Measurements from ENCODE around the gene PNMA6F.
"Not testable (repeated sequence)": the region's sequence is repeated elsewhere in the genome, so short reads cannot be mapped to it uniquely, and the experiment has no call there.

PNMA6F gene

DNA sequence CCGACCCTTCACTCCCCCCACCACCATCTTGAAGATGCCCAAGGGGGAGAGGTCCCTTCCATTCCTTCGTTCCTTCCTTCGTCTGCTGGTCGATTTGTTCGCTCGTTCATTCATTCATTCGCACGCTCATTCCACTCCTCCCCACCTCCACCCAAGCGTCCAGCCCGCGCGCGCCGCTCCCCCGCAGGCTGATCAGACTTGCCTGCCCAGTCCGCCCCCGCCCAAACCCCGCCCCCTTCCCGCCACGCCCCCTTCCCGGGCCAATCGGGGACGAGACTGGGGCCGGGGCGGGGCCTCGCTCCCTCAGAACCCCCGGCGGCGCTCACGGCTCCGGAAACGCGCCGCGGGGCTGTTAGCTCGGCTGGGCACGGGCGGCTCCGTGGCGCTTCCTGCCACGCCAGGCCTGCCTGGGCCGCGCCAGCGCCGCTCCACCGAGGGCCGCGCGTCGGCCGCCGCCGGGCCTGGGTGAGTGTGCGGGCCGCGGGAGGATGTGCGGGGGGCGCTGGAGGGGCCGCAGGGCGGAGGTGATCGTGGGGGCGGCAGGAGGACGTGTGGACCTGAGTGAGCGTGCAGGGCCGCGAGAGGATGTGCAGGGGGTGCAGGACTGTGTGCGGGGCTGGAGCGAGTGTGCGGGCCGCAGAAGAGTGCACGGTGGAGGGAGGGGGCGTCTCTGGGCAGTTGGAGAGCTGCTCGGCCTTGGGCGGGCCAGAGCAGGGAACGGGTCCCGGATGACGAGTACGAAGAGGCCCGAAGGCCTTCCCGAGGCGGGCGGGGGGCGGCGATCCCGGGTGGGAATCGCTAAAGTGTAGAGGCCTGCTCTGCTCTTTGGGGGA, 12.5 kb upstream of the PNMA6F start, which contains the start of gene ZNF275:
TSS of gene ZNF275 (plus strand) at position 333 of the 833 bp plus-strand sequence. CDS start 2,527 bp downstream, outside the sequence.
- H3K9me3 ChIP-seq (ENCODE audit: control insufficient read depth, insufficient read depth, low read length) = no peaks in the 10 kb centered on the region
- no peaks in the 10 kb centered on the region for H3K4me1 ChIP-seq (ENCODE audit: control insufficient read depth, insufficient read depth, low read length)
- no peaks in the 10 kb centered on the region for H3K27me3 ChIP-seq (ENCODE audit: control insufficient read depth, insufficient read depth, low read length)
- no peak within 1 kb of the TSS for H3K9ac ChIP-seq (ENCODE audit: low read depth, low read length)
- peaks cover 3% of the 10 kb centered on the region for H3K36me3 ChIP-seq (ENCODE audit: control insufficient read depth, insufficient read depth, low read length)
- H3K4me3 ChIP-seq (ENCODE audit: low read depth, low read length) = peak within 1 kb of the TSS; percentile 59

DNA sequence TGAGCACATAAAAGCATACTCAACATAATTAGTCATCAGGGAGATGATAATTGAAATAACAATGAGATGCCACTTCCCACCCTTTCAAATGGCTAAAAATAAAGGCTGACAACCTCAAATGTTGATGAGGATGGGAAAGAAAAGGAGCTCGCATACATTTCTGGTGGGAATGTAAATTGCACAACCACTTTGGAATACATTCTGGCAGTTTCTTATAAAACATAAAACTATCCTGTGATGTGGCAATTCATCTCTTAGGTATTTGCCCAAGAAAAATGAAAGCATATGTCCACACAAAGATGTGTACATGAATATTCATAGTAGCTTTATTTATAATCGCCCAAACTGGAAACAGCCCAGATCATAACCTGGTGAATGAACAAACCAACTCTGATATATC, 11.7 kb upstream of the PNMA6F start:
- H3K27me3 ChIP-seq (ENCODE audit: control insufficient read depth, insufficient read depth, low read length) = no peaks in the 10 kb centered on the region
- H3K4me3 ChIP-seq (ENCODE audit: low read depth, low read length) = peak overlapping the region; percentile 59
- no peak overlapping the region for H3K9ac ChIP-seq (ENCODE audit: low read depth, low read length)

DNA sequence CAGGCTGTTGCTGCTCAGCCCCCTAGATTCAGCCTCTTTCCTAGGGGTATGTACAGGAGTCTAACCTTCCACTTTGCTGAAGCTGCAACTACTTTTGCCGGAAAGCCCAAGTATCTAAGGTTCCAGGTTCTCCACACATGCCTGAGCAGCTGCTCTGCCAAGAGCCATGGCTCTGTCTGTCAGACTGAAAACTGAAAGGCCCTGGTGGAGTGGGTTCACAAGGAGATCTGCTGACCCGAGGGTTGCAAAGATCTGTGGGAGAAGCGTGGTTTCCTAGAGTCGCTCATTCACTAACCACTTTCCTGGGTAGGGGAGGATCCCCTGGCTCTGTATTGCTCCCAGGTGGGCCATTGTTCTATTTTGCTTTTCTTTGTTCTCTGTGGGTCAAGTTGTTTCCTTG, 6.0 kb upstream of the PNMA6F start:
- Histone ChIP-seq H3K9me3 (ENCODE audit: control insufficient read depth, insufficient read depth, low read length) (no peaks in the 10 kb centered on the region), H3K4me1 (ENCODE audit: control insufficient read depth, insufficient read depth, low read length) (no peaks in the 10 kb centered on the region), H3K27me3 (ENCODE audit: control insufficient read depth, insufficient read depth, low read length) (no peaks in the 10 kb centered on the region), H3K36me3 (ENCODE audit: control insufficient read depth, insufficient read depth, low read length) (no peaks in the 10 kb centered on the region), H3K9ac (ENCODE audit: low read depth, low read length) (no peak overlapping the region), H3K4me3 (ENCODE audit: low read depth, low read length) (no peak overlapping the region)

More for the DNA sequence above, 11.7 kb upstream of the PNMA6F start:
- no peaks in the 10 kb centered on the region for H3K36me3 ChIP-seq (ENCODE audit: control insufficient read depth, insufficient read depth, low read length)
- H3K4me1 ChIP-seq (ENCODE audit: control insufficient read depth, insufficient read depth, low read length) = no peaks in the 10 kb centered on the region
- no peaks in the 10 kb centered on the region for H3K9me3 ChIP-seq (ENCODE audit: control insufficient read depth, insufficient read depth, low read length)

DNA sequence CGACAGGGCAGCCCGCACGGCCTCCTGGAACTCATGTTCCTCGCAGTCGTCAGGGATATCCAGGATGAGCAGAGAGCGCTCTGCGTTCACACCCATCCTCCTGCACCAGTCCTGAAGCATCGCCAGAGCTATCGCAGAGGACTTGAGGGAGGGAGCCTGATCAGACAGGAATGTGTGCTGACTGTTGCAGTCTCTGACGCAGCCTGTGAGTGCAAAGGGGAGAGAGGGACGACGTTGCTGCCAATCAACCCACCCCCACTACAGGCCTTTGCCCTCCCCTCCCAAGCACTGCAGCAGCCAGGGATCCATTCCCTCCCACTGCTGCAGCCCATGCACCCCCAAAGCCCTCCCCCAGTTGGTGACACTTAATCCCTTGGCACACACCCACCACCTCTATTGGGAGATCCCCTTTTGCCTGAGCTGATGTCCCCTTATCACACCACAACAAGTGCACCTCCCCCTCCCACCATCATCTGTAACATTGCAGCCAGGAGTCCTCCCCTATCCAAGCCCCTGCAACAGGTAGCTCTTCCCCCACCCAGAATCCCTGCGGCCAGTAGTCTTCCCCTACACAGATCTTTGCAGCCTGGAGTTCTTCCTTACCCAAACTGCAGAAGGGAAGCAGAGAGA, 897 bp downstream of the PNMA6F start:
- Histone ChIP-seq H3K9ac (ENCODE audit: low read depth, low read length) (no peak overlapping the region), H3K27me3 (ENCODE audit: control insufficient read depth, insufficient read depth, low read length) (peaks cover 7% of the 10 kb centered on the region), H3K4me3 (ENCODE audit: low read depth, low read length) (peak overlapping the region; percentile 30), H3K9me3 (ENCODE audit: control insufficient read depth, insufficient read depth, low read length) (no peaks in the 10 kb centered on the region), H3K36me3 (ENCODE audit: control insufficient read depth, insufficient read depth, low read length) (no peaks in the 10 kb centered on the region), H3K4me1 (ENCODE audit: control insufficient read depth, insufficient read depth, low read length) (no peaks in the 10 kb centered on the region)

DNA sequence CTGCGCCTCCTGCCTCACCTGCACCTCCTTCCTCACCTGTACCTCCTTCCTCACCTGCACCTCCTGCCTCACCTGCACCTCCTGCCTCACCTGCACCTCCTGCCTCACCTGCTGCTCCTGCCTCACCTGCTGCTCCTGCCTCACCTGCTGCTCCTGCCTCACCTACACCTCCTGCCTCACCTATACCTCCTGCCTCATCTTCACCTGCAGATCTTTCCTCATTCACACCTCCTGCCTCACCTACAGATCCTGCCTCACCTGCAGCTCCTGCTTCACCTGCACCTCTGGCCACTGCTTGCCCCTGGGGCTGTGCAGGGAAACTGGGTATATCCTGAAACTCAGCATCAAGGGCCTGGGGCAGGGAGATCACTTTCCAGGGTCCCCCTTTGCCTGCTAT, 1.5 kb downstream of the PNMA6F start:
- not testable (repeated sequence) for H3K27me3 ChIP-seq (ENCODE audit: control insufficient read depth, insufficient read depth, low read length)

DNA sequence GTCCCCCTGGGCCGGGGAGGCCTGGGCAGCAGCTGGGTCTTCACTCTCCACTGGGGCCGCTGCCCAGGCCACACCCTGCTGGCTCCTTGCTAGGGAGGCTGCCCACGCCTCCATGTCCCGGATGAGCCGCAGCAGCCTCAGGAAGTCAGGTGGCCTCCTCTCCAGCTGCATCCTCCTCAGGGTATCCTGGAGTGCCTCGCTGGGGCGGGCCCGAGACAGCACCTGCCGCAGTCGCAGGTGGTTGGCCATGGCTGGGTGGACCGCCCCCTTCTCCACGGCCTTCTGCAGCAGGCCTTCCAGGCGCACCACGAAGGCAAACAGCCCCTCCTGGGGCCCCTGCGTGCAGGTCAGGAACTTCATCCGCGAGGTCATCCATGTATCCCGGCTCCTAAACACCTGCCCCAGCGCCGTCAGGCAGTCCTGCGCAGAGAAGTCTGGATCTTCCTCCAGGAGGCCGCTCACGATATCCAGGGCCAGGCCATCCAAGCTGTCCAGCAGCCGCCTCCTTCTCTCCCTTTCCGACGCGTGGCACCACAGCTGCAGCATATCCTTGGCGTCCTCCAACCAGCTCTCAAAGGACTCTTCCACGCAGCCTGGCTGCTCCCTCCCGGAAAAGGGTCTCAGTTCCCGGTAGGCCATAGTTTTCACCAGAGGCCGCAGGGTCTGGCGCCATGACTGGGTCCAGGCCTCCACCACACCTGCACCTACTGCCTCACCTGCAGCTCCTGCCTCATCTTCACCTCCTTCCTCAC, 2.1 kb downstream of the PNMA6F start:
- Histone ChIP-seq H3K36me3 (ENCODE audit: control insufficient read depth, insufficient read depth, low read length) (no peaks in the 10 kb centered on the region), H3K9ac (ENCODE audit: low read depth, low read length) (no peak overlapping the region), H3K4me1 (ENCODE audit: control insufficient read depth, insufficient read depth, low read length) (no peaks in the 10 kb centered on the region), H3K4me3 (ENCODE audit: low read depth, low read length) (no peak overlapping the region), H3K9me3 (ENCODE audit: control insufficient read depth, insufficient read depth, low read length) (no peaks in the 10 kb centered on the region), H3K27me3 (ENCODE audit: control insufficient read depth, insufficient read depth, low read length) (peaks cover 7% of the 10 kb centered on the region)

More for the DNA sequence above, 1.5 kb downstream of the PNMA6F start:
- not testable (repeated sequence) for H3K4me3 ChIP-seq (ENCODE audit: low read depth, low read length); H3K9ac ChIP-seq (ENCODE audit: low read depth, low read length); H3K36me3 ChIP-seq (ENCODE audit: control insufficient read depth, insufficient read depth, low read length); H3K9me3 ChIP-seq (ENCODE audit: control insufficient read depth, insufficient read depth, low read length); H3K4me1 ChIP-seq (ENCODE audit: control insufficient read depth, insufficient read depth, low read length)

DNA sequence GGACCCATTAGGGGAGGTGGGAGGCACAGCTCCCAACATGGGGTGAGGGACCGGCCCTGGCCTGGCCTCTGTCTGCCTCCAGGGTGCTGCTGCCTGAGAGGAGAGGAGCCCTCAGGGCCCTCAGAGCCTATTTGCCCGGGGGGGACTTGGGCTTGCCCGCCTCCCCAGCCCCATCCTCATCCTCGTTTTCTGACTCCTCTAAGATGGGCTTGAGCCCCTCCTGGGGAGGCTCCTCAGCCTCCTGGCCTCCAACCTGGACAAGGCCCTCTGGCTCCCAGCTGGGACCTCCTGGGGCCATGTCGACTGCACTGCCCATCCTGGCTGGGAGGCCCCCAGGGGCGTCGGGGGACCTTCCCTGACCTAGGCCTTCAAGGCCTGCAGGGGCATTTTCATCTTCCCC, 2.8 kb downstream of the PNMA6F start:
- H3K9me3 ChIP-seq (ENCODE audit: control insufficient read depth, insufficient read depth, low read length) = no peaks in the 10 kb centered on the region
- no peak overlapping the region for H3K9ac ChIP-seq (ENCODE audit: low read depth, low read length)
- H3K27me3 ChIP-seq (ENCODE audit: control insufficient read depth, insufficient read depth, low read length) = peaks cover 7% of the 10 kb centered on the region
- H3K4me1 ChIP-seq (ENCODE audit: control insufficient read depth, insufficient read depth, low read length) = no peaks in the 10 kb centered on the region
- no peaks in the 10 kb centered on the region for H3K36me3 ChIP-seq (ENCODE audit: control insufficient read depth, insufficient read depth, low read length)
- no peak overlapping the region for H3K4me3 ChIP-seq (ENCODE audit: low read depth, low read length)

DNA sequence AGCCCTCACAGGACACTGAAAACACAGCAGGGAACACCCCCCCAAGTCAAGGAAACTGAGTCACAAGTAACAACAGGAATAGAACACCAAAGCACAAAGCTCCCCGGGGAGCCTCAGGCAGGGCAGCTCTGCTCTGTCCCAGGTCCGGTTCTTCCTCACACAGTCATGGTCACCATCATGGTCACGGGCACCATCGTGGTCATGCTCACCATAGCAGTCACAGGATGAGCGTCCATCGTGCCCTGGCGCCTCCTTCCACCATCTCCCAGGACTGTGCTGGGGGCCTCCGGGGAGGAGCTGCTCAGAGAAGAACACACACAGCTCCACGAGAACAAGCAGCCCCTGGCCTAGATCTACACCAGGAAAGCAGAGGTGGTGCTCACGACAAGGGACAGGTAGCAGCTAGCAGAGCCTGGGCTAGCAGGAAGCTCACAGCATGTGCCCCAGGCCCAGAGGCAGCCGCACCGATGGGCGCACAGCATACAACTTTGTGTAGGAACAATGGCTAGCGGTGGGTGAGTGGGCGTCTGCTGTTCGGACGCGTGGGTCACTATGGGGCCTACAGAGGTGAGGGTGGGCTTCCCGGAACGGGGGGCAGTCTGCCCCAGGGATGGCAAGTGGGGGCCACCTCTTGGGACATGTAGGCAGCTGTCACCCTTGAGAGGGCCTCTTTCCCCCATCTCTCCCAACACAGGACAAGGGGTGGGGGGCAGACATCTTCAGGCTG, 3.4 kb downstream of the PNMA6F start:
- H3K9me3 ChIP-seq (ENCODE audit: control insufficient read depth, insufficient read depth, low read length) = no peaks in the 10 kb centered on the region

DNA sequence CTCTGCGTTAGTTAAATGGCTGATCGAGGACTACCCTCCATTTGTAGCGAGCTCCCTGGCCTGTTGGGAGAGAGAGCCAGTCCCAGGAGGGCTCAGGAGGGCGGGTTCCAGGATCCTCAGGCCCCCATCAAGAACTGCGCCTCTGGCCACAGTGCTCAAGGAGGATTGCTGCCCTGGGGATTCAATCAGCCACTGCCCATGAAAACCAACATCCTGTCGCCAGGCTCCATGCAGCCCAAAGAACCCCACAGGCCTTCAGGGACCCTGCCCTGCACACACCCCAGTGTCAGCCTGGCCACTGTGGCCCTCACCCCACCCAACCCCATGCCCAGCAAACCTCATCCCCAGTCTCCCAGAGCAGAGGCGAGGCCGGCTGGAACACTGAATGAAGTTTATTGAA, 4.3 kb downstream of the PNMA6F start:
- H3K27me3 ChIP-seq (ENCODE audit: control insufficient read depth, insufficient read depth, low read length) = peaks cover 7% of the 10 kb centered on the region
- no peak overlapping the region for H3K4me3 ChIP-seq (ENCODE audit: low read depth, low read length)
- peaks cover under 1% of the 10 kb centered on the region for H3K9me3 ChIP-seq (ENCODE audit: control insufficient read depth, insufficient read depth, low read length)
- H3K4me1 ChIP-seq (ENCODE audit: control insufficient read depth, insufficient read depth, low read length) = no peaks in the 10 kb centered on the region
- H3K9ac ChIP-seq (ENCODE audit: low read depth, low read length) = no peak overlapping the region
- no peaks in the 10 kb centered on the region for H3K36me3 ChIP-seq (ENCODE audit: control insufficient read depth, insufficient read depth, low read length)

More for the DNA sequence above, 3.4 kb downstream of the PNMA6F start:
- H3K4me3 ChIP-seq (ENCODE audit: low read depth, low read length) = no peak overlapping the region
- no peaks in the 10 kb centered on the region for H3K4me1 ChIP-seq (ENCODE audit: control insufficient read depth, insufficient read depth, low read length)
- peaks cover 7% of the 10 kb centered on the region for H3K27me3 ChIP-seq (ENCODE audit: control insufficient read depth, insufficient read depth, low read length)
- no peak overlapping the region for H3K9ac ChIP-seq (ENCODE audit: low read depth, low read length)
- no peaks in the 10 kb centered on the region for H3K36me3 ChIP-seq (ENCODE audit: control insufficient read depth, insufficient read depth, low read length)

DNA sequence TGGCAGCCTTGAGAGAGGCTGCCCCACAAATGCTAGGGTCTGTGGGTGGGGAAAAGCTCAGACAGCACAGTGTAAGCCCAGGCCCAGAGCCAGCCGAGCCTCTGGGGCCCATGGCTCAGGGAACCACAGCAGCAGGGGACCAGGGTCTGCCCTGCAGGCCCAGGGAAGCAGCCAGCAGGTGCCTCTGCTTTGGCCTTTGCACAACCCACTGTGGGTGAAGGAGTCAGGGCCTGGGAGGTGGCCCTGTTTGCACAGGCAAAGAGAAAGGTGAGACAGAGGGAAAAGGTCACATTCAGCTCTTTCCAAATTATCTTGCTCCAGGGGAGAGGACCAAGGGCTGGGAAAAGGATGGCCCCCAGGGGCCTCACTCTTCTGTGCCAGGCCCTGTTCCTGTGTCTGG, 8.7 kb downstream of the PNMA6F start:
- Histone ChIP-seq H3K27me3 (ENCODE audit: control insufficient read depth, insufficient read depth, low read length) (no peaks in the 10 kb centered on the region), H3K4me3 (ENCODE audit: low read depth, low read length) (no peak overlapping the region), H3K4me1 (ENCODE audit: control insufficient read depth, insufficient read depth, low read length) (no peaks in the 10 kb centered on the region), H3K36me3 (ENCODE audit: control insufficient read depth, insufficient read depth, low read length) (no peaks in the 10 kb centered on the region), H3K9me3 (ENCODE audit: control insufficient read depth, insufficient read depth, low read length) (peaks cover 7% of the 10 kb centered on the region), H3K9ac (ENCODE audit: low read depth, low read length) (no peak overlapping the region)

DNA sequence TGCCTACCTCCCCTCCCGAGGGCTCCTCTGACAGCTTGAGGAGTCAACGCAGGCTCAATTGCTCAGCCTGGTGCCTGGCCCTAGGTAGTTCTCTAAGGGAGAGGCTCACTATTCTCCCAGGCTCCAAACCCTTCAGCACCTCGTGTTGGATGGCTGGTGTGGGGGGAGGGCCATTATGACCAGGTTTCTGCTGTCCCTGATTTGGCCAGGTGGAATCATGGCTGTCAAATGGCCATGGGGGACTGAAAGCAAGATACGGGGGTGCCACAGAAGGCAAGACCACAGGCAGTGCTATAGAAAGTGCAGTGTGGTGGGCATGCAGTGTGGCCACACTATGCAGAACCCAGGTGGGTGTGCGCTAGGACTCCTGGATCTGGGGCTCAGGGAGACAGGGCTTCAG, 9.5 kb downstream of the PNMA6F start:
- no peaks in the 10 kb centered on the region for H3K36me3 ChIP-seq (ENCODE audit: control insufficient read depth, insufficient read depth, low read length)
- H3K9ac ChIP-seq (ENCODE audit: low read depth, low read length) = no peak overlapping the region
- H3K4me1 ChIP-seq (ENCODE audit: control insufficient read depth, insufficient read depth, low read length) = no peaks in the 10 kb centered on the region
- H3K9me3 ChIP-seq (ENCODE audit: control insufficient read depth, insufficient read depth, low read length) = peaks cover 7% of the 10 kb centered on the region
- H3K27me3 ChIP-seq (ENCODE audit: control insufficient read depth, insufficient read depth, low read length) = no peaks in the 10 kb centered on the region
- no peak overlapping the region for H3K4me3 ChIP-seq (ENCODE audit: low read depth, low read length)
